Heart right ventricle (tissue), 16 donors: Measurements from ENCODE around the gene OCIAD2. TPM values are rescaled to one million over a fixed set of nuclear protein-coding genes. Genes with fewer than 3 reads are reported as not detected.
"Not testable (repeated sequence)": the region's sequence is repeated elsewhere in the genome, so short reads cannot be mapped to it uniquely, and the experiment has no call there.

Experiments
- ATAC-seq, 8 donors: fragments of 200-7000 bp; cut with Tn5 transposase; one replicate each; pipeline ENCODE4 v1.9.1; 2020; ENCODE audit warnings: mild to moderate bottlenecking in 8 of 8, moderate library complexity in 8 of 8, moderate number of reproducible peaks in 1 of 8
- DNase-seq, 2 donors: peaks; one replicate each; pipeline ENCODE4 v3.0.0-alpha.2; 2020
- H3K27ac ChIP-seq, 10 donors: fragments of 200-600 bp; sonication (generic) in 2 of 10; one replicate each; pipeline versions ENCODE4 v1.5.0 to v1.8.0; 2020 to 2022; ENCODE audit warnings: mild to moderate bottlenecking in 3 of 10
- H3K27me3 ChIP-seq, 7 donors: fragments of 200-600 bp; one replicate each; pipeline ENCODE4 v1.8.0; 2021 to 2022; ENCODE audit warnings: mild to moderate bottlenecking in 2 of 7
- H3K36me3 ChIP-seq, 9 donors: fragments of 200-600 bp; sonication (generic) in 1 of 9; one replicate each; pipeline versions ENCODE4 v1.5.0 to v1.8.0; 2020 to 2022; ENCODE audit warnings: mild to moderate bottlenecking in 2 of 9
- H3K4me1 ChIP-seq, 9 donors: fragments of 200-600 bp; sonication (generic) in 1 of 9; one replicate each; pipeline versions ENCODE4 v1.5.0 to v1.8.0; 2020 to 2022; ENCODE audit warnings: mild to moderate bottlenecking in 4 of 9
- H3K4me3 ChIP-seq, 10 donors: fragments of 200-600 bp; sonication (generic) in 2 of 10; one replicate each; pipeline versions ENCODE4 v1.5.0 to v1.8.0; 2020 to 2022; ENCODE audit warnings: mild to moderate bottlenecking in 7 of 10, moderate library complexity in 2 of 10
- H3K9me3 ChIP-seq, 11 donors: fragments of 200-600 bp in 10 of 11; sonication (generic) in 2 of 11; one replicate each; pipeline versions ENCODE4 v1.5.0 to v1.8.0; 2013 to 2022; ENCODE audit warnings: mild to moderate bottlenecking in 2 of 11, control low read depth in 1 of 11, moderate library complexity in 1 of 11
- CTCF ChIP-seq, 9 donors: fragments of 200-600 bp; sonication (generic) in 2 of 9; IDR thresholded peaks; one replicate each; pipeline versions ENCODE4 v1.5.0 to v1.8.0; 2021 to 2022; ENCODE audit warnings: antibody characterized with exemption in 9 of 9, mild to moderate bottlenecking in 5 of 9, moderate library complexity in 1 of 9
- WGBS, 2 donors: extraction: QIAGEN DNeasy Blood & Tissue Kit; methylation state at CpG; one replicate each; pipeline ENCODE4 v1.1.7; 2013; ENCODE audit warnings: inconsistent platforms in 1 of 2; 5-methylcytosine and 5-hydroxymethylcytosine counted together
- intact Hi-C, 10 donors: fragments of 100-400 bp; cut with DNase I; formaldehyde crosslinking; loops; one replicate each; pipeline versions ENCODE4 v1.11.1 to v1.14.2; 2022
- polyA plus RNA-seq, 2 donors: library from polyadenylated mRNA; stranded (reverse); fragments of 200-250 nt; gene quantifications; one replicate each; pipeline ENCODE4 v1.2.3, GENCODE V29; 2013
- total RNA-seq, 10 donors: library from RNA; stranded (reverse); fragmentation: NEBNext Ultra II Directional in 3 of 10; extraction: Animal tissue kit (Norgen Biotek cat#: 25700) in 3 of 10; gene quantifications; one replicate each; pipeline versions ENCODE4 v1.2.1 to v1.2.4, GENCODE V29; 2021 to 2023
- donor health status: Arrhythmogenic right ventricular cardiomyopathy.
- donor health status: ischemic (EF 13 %, LVEDD 7.1; RV severe dilation, severe dysfunction).
- donor health status: healthy with polysubstance abuse.
- donor health status: DM: no; HTN: yes; CAD: no.
- donor health status: DM: no; HTN: no; CAD: no.
- donor health status: ischemic (EF 25% LVEDD 6.9; RV normal size, moderate dysfunction).
- donor health status: ischemic (EF 25% LVEDD 5.7; RV mildly dilated, moderate dysfunction).
- donor health status: healthy.
- donor health status: DM: yes; HTN: yes; CAD: no.
- donor health status: Ischemic cardiomyopathy.
- donor health status: ischemic (EF 35%, LVEDD 5.7; RV mildly dilated, moderate dysfunction).
- donor health status: nonischemic (EF 11% LVEDD 7.7; RV severe dilation, severe dysfunction).
- donor health status: DM: yes; HTN: yes; CAD: no.
- donor health status: PGD.
- donor health status: ischemic (EF 29% LVEDD 5.4; RV normal size, mild dysfunction).
- donor health status: nonischemic (EF 23%, LVEDD 6.1; RV moderate dilation, normal function).

Gene OCIAD2
- total and polyA plus RNA-seq, 12 donors: 11.4 to 30.2 (median 15.0) TPM

- Histone ChIP-seq H3K27ac (no peak overlapping the region), H3K36me3 (peaks cover 0 to 60% (median 0%) of the 10 kb centered on the region in 9 donors), H3K9me3 (peaks cover 0 to 16% (median 0%) of the 10 kb centered on the region in 11 donors), H3K4me1 (no peaks in the 10 kb centered on the region), H3K27me3 (no peaks in the 10 kb centered on the region), H3K4me3 (no peak overlapping the region)
- no peak for TF ChIP-seq CTCF (IDR thresholded peaks at IDR 0.05)
- ATAC-seq (no peak), DNase-seq (no peak)
- intact Hi-C loops: no loop called here
These were observed 15.4 kb downstream of the OCIAD2 start for GRCh38 chr4:48891028-48891619.

GRCh38 chr4:48889750-48890149, 16.8 kb downstream of the OCIAD2 start:
- intact Hi-C loops, ATAC-seq, H3K4me1 ChIP-seq: not testable (repeated sequence)

GRCh38 chr4:48881646-48882045, 24.9 kb downstream of the OCIAD2 start:
- H3K36me3 ChIP-seq, ATAC-seq, H3K27me3 ChIP-seq, DNase-seq, H3K4me3 ChIP-seq, intact Hi-C loops, H3K4me1 ChIP-seq, H3K27ac ChIP-seq, H3K9me3 ChIP-seq: not testable (repeated sequence)
- WGBS, 2 donors: 85 to 91% methylated on average over 3 of the region's 3 CpGs

More at GRCh38 chr4:48889750-48890149, 16.8 kb downstream of the OCIAD2 start:
- not testable (repeated sequence) for H3K4me3 ChIP-seq, H3K27ac ChIP-seq, H3K27me3 ChIP-seq, DNase-seq
- WGBS, 2 donors: 99 to 100% methylated on average over 3 of the region's 3 CpGs
- Histone ChIP-seq H3K9me3 (peaks cover 0 to 19% (median 0%) of the 10 kb centered on the region in 11 donors), H3K36me3 (peaks cover 0 to 49% (median 0%) of the 10 kb centered on the region in 9 donors)

GRCh38 chr4:48879561-48880442, 26.8 kb downstream of the OCIAD2 start:
- Histone ChIP-seq H3K4me1 (no peaks in the 10 kb centered on the region), H3K9me3 (peaks cover 0 to 4% (median 0%) of the 10 kb centered on the region in 11 donors), H3K27ac (no peak overlapping the region), H3K4me3 (no peak overlapping the region), H3K36me3 (no peaks in the 10 kb centered on the region), H3K27me3 (no peaks in the 10 kb centered on the region)
- DNase-seq (no peak), ATAC-seq (no peak)
- WGBS, 2 donors: 60 to 66% methylated on average over 9 of the region's 9 CpGs
- TF ChIP-seq CTCF (IDR thresholded peaks at IDR 0.05): no peak
- intact Hi-C loops: no loop called here

- Histone ChIP-seq H3K27me3 (no peaks in the 10 kb centered on the region), H3K9me3 (peaks cover 0 to 5% (median 0%) of the 10 kb centered on the region in 11 donors), H3K36me3 (no peaks in the 10 kb centered on the region), H3K4me3 (no peak overlapping the region), H3K27ac (no peak overlapping the region), H3K4me1 (no peaks in the 10 kb centered on the region)
- ATAC-seq: no peak
- TF ChIP-seq CTCF (IDR thresholded peaks at IDR 0.05): no peak
- intact Hi-C loops: no loop called here
- WGBS, 2 donors: 98 to 100% methylated on average over 1 of the region's 1 CpG
- DNase-seq: no peak
These were observed 28.6 kb downstream of the OCIAD2 start for GRCh38 chr4:48877827-48878535.

GRCh38 chr4:48864696-48865095, 41.9 kb downstream of the OCIAD2 start:
- H3K27me3 ChIP-seq, DNase-seq, ATAC-seq, intact Hi-C loops, H3K27ac ChIP-seq, H3K4me1 ChIP-seq, H3K4me3 ChIP-seq: not testable (repeated sequence)
- peaks cover 0 to 25% (median 13%) of the 10 kb centered on the region in 9 donors for H3K36me3 ChIP-seq
- WGBS, 2 donors: 97 to 98% methylated on average over 4 of the region's 4 CpGs
- peaks cover 0 to 16% (median 4%) of the 10 kb centered on the region in 11 donors for H3K9me3 ChIP-seq
